ENCODE measurements around the gene RIIAD1.

RIIAD1 gene

DNA sequence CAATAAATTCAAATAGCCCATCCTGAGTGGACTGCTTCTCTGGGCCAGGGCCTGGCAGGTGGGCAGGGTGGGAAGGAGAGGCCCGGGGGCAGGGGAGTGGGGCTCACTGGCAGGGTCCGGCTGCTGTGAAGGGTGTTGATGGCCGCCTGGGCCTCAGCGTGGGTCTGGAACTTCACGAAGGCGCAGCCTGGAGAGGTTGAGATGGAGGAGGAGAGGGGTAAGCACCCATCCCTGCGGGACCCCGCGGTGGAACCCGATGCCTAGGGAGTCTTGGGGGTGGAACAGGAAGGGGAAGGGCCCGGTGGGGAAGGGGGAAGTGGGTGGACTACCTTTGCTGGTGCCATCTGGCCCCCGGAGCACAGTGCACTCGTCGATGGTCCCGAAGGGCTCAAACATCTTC is 12.4 kb upstream of the RIIAD1 start:
- ChIA-PET POLR2A (no interaction called here), CTCF (no interaction called here)
- TF ChIP-seq LEF1 (IDR thresholded peaks at IDR 0.05; ENCODE audit: borderline replicate concordance) (no peak), ELF4 (IDR thresholded peaks at IDR 0.05) (no peak), SP1 (IDR thresholded peaks at IDR 0.05) (no peak)
- TF ChIP-seq, protein P1, sequence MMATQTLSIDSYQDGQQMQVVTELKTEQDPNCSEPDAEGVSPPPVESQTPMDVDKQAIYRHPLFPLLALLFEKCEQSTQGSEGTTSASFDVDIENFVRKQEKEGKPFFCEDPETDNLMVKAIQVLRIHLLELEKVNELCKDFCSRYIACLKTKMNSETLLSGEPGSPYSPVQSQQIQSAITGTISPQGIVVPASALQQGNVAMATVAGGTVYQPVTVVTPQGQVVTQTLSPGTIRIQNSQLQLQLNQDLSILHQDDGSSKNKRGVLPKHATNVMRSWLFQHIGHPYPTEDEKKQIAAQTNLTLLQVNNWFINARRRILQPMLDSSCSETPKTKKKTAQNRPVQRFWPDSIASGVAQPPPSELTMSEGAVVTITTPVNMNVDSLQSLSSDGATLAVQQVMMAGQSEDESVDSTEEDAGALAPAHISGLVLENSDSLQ (IDR thresholded peaks at IDR 0.05) = no peak
- DNase-seq (ENCODE audit: extremely low spot score) = no peak

DNA sequence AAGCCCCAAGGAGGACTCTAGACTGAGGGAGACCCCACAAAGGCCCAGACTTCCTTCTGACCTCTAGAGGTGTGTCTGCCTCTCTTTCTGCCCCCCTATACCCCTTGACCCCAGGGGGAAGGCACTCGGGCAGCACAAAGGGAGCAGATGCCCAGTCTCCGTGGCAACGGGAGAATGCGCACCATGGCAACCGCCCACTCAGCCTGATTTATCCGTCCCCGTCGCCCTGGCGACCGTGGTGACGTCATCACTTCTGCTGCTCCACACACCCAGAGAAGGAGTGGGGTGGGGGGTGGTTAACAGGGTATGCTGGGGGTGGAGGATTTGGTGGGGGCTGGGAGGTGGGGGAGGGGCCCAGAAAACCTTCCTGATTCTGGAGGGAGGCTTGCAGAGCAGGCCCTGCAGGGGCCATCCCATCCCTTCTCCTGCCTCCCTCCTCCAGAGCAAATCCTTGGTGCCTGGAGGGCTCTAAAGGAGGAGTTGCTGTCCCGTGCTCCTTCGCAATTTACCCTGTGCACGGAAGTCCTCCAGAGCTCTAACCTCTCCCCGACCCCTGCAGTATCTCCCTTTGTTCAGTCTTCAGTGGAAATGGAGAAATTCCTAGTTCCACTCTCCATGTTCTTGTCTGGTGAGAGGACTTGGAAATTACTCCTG is 11.0 kb upstream of the RIIAD1 start:
- ChIA-PET POLR2A (no interaction called here), CTCF (no interaction called here)
- no peak for TF ChIP-seq TARDBP (IDR thresholded peaks at IDR 0.05)
- TF ChIP-seq, protein P1 (IDR thresholded peaks at IDR 0.05) = peak; percentile 58
- DNase-seq (ENCODE audit: extremely low spot score) = peak; percentile 52

DNA sequence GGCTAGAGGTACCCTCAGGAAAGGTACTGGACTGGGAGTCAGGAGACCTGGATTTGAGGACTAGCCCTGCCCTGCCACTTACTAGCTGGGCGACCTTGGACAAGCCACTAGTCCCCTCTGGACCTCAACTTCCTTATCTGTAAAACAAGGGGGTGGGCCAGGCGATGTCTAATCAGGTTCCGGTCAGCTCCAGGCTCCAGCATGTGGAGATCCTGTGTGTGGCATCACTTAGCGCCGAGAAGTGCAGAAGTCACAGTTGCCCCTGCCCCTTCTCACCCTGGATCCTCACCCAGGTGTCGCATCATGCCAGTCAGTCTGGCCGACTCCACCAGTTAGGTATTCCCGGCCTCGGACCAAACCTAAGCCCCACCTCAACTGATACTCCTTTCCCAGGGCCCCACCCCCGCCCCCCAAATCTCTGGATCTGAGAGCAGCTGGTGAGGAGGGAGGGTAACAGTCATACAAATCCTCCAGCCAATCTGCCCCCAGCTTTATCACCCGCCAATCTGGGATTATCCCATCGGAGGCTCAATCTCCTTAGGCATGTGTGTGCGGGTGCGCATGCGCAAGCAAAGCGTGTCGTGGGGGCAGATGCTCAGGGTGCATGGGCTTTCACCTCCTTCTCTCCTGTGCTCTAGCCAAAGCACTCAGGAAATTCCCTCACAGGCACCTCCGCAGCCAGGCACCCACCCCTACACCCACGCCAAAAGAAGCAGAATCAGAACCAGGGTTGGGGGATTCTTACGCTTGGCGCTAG is 10.1 kb upstream of the RIIAD1 start:
- TF ChIP-seq LEF1 (IDR thresholded peaks at IDR 0.05; ENCODE audit: borderline replicate concordance) = no peak
- TF ChIP-seq, protein P1 (IDR thresholded peaks at IDR 0.05) = no peak
- no peak for TF ChIP-seq ARNT (IDR thresholded peaks at IDR 0.05)
- no peak for TF ChIP-seq ZNF384 (IDR thresholded peaks at IDR 0.05)
- no peak for TF ChIP-seq TARDBP (IDR thresholded peaks at IDR 0.05)
- no peak for TF ChIP-seq CTBP1 (IDR thresholded peaks at IDR 0.05; ENCODE audit: borderline replicate concordance)
- no peak for TF ChIP-seq NFRKB (IDR thresholded peaks at IDR 0.05)
- TF ChIP-seq FOXM1 (IDR thresholded peaks at IDR 0.05; ENCODE audit: borderline replicate concordance) = no peak
- no peak for TF ChIP-seq FOXK2 (IDR thresholded peaks at IDR 0.05)
- no peak for TF ChIP-seq SP1 (IDR thresholded peaks at IDR 0.05)
- TF ChIP-seq FOXA1 (IDR thresholded peaks at IDR 0.05) = no peak
- TF ChIP-seq ELF4 (IDR thresholded peaks at IDR 0.05) = no peak
- no peak for DNase-seq (ENCODE audit: extremely low spot score)
- ChIA-PET CTCF (no interaction called here), POLR2A (no interaction called here)

DNA sequence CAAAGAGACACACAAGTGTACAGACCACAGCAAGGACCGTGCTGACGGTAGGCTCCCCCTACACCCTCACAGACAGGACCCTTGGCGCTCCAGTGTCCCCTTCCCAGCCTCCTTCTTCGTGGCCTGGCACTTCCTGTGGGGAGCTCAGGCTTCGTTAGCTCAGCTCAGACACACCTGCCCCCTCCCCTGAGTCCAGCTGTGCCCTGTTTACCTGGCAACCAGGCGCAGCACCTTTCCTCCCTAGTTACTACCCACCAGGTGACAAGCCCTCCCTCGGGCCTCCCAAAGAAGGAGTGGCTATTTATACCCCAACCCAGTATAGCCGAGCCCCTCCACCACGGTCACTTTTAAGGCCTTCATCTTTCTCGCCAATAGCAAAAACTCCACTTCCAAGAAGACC is 9.4 kb upstream of the RIIAD1 start:
- no peak for TF ChIP-seq NFRKB (IDR thresholded peaks at IDR 0.05)
- no peak for DNase-seq (ENCODE audit: extremely low spot score)
- CTCF ChIA-PET = no interaction called here
- POLR2A ChIA-PET = no interaction called here

DNA sequence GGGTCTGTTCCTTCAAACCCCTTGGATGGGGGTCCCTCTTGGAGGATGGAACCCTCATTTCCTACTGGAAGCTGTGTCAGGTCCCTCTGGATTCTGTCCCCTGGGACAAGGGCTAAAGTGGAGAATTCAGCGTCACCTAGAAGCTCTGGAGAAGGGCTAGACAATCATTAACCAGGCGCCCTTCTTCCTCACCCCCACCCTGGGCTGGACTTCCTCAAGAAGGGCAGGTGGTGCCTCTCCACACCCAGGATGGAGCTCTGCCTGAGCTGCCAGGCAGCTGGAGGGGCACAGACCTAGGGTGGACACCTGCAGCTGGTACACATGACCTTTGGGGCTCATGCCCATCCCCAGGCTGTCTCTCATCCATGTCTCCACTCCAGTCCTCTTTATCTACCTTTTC is 8.3 kb upstream of the RIIAD1 start:
- ChIA-PET CTCF (no interaction called here), POLR2A (no interaction called here)
- TF ChIP-seq ZNF384 (IDR thresholded peaks at IDR 0.05) (no peak), HDGF (IDR thresholded peaks at IDR 0.05; ENCODE audit: borderline replicate concordance) (no peak), FOXM1 (IDR thresholded peaks at IDR 0.05; ENCODE audit: borderline replicate concordance) (no peak), SP1 (IDR thresholded peaks at IDR 0.05) (no peak), BHLHE40 (IDR thresholded peaks at IDR 0.05; ENCODE audit: borderline replicate concordance) (no peak), FOXK2 (IDR thresholded peaks at IDR 0.05) (no peak), FOXA1 (IDR thresholded peaks at IDR 0.05) (no peak), TARDBP (IDR thresholded peaks at IDR 0.05) (no peak), L3MBTL2 (conservative IDR thresholded peaks at IDR 0.05) (no peak), ELF4 (IDR thresholded peaks at IDR 0.05) (no peak), SUZ12 (IDR thresholded peaks at IDR 0.05) (no peak), NFRKB (IDR thresholded peaks at IDR 0.05) (no peak), CTBP1 (IDR thresholded peaks at IDR 0.05; ENCODE audit: borderline replicate concordance) (no peak), ARNT (IDR thresholded peaks at IDR 0.05) (no peak), LEF1 (IDR thresholded peaks at IDR 0.05; ENCODE audit: borderline replicate concordance) (no peak)
- TF ChIP-seq, protein P1 (IDR thresholded peaks at IDR 0.05) = no peak
- DNase-seq (ENCODE audit: extremely low spot score) = no peak

DNA sequence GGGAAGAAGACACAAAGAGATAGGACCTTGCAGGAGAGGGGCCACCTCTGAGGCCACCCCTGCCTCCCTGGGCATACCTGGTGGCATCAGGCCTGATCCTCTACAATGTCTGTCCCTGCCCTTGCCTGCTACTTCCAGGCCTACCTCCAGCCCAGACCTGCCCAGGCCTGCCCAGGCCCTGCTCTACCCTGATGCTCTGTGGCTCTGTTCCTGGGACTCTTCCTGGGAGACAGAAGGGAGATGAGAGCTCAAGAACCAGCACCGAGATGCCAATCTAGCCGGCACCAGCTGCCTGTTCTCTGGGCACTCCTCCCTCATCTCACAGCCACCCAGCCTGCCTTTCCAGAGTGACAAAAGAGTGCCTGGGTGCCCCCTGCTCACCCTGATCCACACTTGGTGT is 7.4 kb upstream of the RIIAD1 start:
- CTCF ChIA-PET = no interaction called here
- POLR2A ChIA-PET = no interaction called here
- TF ChIP-seq HDGF (IDR thresholded peaks at IDR 0.05; ENCODE audit: borderline replicate concordance) (no peak), ELF4 (IDR thresholded peaks at IDR 0.05) (no peak), ZNF384 (IDR thresholded peaks at IDR 0.05) (no peak), SUZ12 (IDR thresholded peaks at IDR 0.05) (no peak), ARNT (IDR thresholded peaks at IDR 0.05) (no peak), BHLHE40 (IDR thresholded peaks at IDR 0.05; ENCODE audit: borderline replicate concordance) (no peak), SP1 (IDR thresholded peaks at IDR 0.05) (no peak), FOXK2 (IDR thresholded peaks at IDR 0.05) (no peak), FOXA1 (IDR thresholded peaks at IDR 0.05) (no peak), L3MBTL2 (conservative IDR thresholded peaks at IDR 0.05) (no peak), NFRKB (IDR thresholded peaks at IDR 0.05) (no peak), TARDBP (IDR thresholded peaks at IDR 0.05) (no peak), CTBP1 (IDR thresholded peaks at IDR 0.05; ENCODE audit: borderline replicate concordance) (no peak), LEF1 (IDR thresholded peaks at IDR 0.05; ENCODE audit: borderline replicate concordance) (no peak)
- TF ChIP-seq, protein P1 (IDR thresholded peaks at IDR 0.05) = no peak
- DNase-seq (ENCODE audit: extremely low spot score) = no peak

Measured in HEK293T (cell line).